ENCODE measurements around the gene FBXO46. TPM values are rescaled to one million over a fixed set of nuclear protein-coding genes. Genes with fewer than 3 reads are reported as not detected.
A peak's percentile ranks its signal among the peaks of the same experiment; 100 is the strongest.

FBXO46 gene
- total RNA-seq, 1 experiment from 2014 or later, result 43.9 TPM

DNA sequence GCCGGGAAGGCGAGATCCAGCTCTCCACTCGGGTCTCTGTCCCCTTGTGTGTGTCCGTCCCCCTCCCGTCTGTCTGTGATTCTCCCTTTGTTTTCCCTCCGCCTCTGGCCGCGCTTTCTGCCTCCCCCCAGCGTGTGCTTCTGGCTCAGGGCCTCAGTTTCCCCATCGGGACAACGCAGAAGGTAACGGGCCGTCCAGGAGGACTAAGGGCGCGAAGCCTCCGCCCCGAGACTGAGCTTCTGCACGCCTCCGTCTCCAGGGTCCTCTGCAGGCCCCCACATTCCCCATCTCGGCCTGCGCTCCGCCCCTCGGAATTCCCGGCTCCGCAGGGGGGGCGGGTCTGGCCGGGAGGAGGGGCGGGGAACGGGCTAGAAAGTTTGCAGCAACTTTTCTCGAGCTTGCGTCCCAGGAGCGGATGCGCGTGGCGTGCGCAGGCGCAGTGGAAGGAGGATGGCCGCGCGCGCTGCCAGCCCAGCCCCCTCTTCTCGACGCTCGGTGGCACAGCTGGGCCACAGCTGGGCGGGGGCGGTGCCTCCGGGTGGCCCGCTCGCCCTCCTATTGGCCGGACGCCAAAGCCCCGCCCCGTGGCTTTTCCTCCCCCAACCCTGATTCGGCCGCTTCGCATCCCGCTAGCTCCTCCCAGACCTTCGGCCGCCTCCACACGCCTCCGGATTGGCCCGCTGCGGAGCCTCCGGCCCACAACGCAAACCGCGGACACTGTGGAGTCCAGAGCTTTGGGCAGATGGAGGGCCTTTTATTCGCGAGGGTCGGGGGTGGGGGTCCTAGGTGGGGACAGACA, 38.5 kb upstream of the FBXO46 start, which contains the start of gene SIX5:
SIX5 (minus strand) TSS at position 269 of the 799 bp plus-strand sequence. CDS start 408 bp downstream, outside the sequence.
- Mint-ChIP-seq H3K4me1 (peaks cover 13 to 33% of the 10 kb centered on the region in 2 experiments), H3K4me3 (peak within 1 kb of the TSS; percentile 93 to 94), H3K27ac (peak within 1 kb of the TSS; percentile 98 to 100 (median 99)), H3K36me3 (ENCODE audit: insufficient read depth in 1 of 3, low read depth in 3 of 3) (peaks cover 2 to 18% (median 10%) of the 10 kb centered on the region in 3 experiments; a peak in 6 of 7 replicates), H3K27me3 (ENCODE audit: low read depth) (peaks cover 3% of the 10 kb centered on the region), H3K9me3 (no peaks in the 10 kb centered on the region; a peak in 1 of 5 replicates)
- Histone ChIP-seq H3K79me1 (ENCODE audit: insufficient read depth, low read depth, low read length, poor library complexity, severe bottlenecking) (no peaks in the 10 kb centered on the region), H2AK5ac (ENCODE audit: insufficient read length, low read length) (no peak within 1 kb of the TSS), H3K23ac (ENCODE audit: insufficient read length, low read depth, low read length) (no peak within 1 kb of the TSS), H3K9me3 (ENCODE audit: control insufficient read depth, low read depth, low read length) (no peaks in the 10 kb centered on the region), H3K56ac (ENCODE audit: insufficient read length, low read depth, low read length) (no peak within 1 kb of the TSS), H2AFZ (ENCODE audit: low read length) (no peak within 1 kb of the TSS), H2BK12ac (ENCODE audit: insufficient read length, low read depth, low read length) (no peak within 1 kb of the TSS), H2BK15ac (ENCODE audit: low read depth, low read length) (peak within 1 kb of the TSS; percentile 46; the same call in 1 of the 2 replicates), H2BK20ac (ENCODE audit: low read depth, low read length, poor library complexity, severe bottlenecking) (no peak within 1 kb of the TSS), H3T11ph (ENCODE audit: low read length) (no peak within 1 kb of the TSS), H3K4me1 (ENCODE audit: insufficient read depth, low read length) (peaks cover 3% of the 10 kb centered on the region; the same call in 1 of the 2 replicates), H4K8ac (replicated peaks; ENCODE audit: insufficient read length, low read depth, low read length) (no peak within 1 kb of the TSS), H3K4ac (ENCODE audit: low read depth, low read length) (no peak within 1 kb of the TSS; the same call in 1 of the 2 replicates), H3K18ac (ENCODE audit: insufficient read length, low read depth, low read length) (peak within 1 kb of the TSS; percentile 97), H3K79me2 (ENCODE audit: insufficient read depth, low read length) (no peaks in the 10 kb centered on the region), H3K4me2 (ENCODE audit: insufficient read depth, insufficient read length, low read length) (peak within 1 kb of the TSS; percentile 74), H4K5ac (ENCODE audit: insufficient read length, low read depth, low read length) (peak within 1 kb of the TSS; percentile 13), H4K20me1 (ENCODE audit: control insufficient read depth, insufficient read depth, insufficient read length) (no peaks in the 10 kb centered on the region), H2BK5ac (ENCODE audit: insufficient read length, low read length) (peak within 1 kb of the TSS; percentile 75), H3K23me2 (ENCODE audit: insufficient read length, low read depth, low read length, poor library complexity, severe bottlenecking) (peaks cover 20% of the 10 kb centered on the region), H2BK120ac (ENCODE audit: low read depth, low read length, poor library complexity, severe bottlenecking) (no peak within 1 kb of the TSS), H3K27ac (ENCODE audit: insufficient read length, low read depth, low read length) (peak within 1 kb of the TSS; percentile 83), H4K91ac (ENCODE audit: insufficient read length, low read depth, low read length) (no peak within 1 kb of the TSS), H3K14ac (ENCODE audit: insufficient read depth, low read length) (peak within 1 kb of the TSS; percentile 97), H3K9ac (ENCODE audit: extremely low read depth, insufficient read length, low read length) (peak within 1 kb of the TSS; percentile 82), H3K27me3 (ENCODE audit: insufficient read depth, low read length) (no peaks in the 10 kb centered on the region)
- peak; percentile 99 for DNase-seq
- no CpG with 5 or more reads among the region's 70 CpGs for WGBS (ENCODE audit: extremely low coverage, insufficient read length, low lambda C conversion rate)
- TF ChIP-seq, protein P1, sequence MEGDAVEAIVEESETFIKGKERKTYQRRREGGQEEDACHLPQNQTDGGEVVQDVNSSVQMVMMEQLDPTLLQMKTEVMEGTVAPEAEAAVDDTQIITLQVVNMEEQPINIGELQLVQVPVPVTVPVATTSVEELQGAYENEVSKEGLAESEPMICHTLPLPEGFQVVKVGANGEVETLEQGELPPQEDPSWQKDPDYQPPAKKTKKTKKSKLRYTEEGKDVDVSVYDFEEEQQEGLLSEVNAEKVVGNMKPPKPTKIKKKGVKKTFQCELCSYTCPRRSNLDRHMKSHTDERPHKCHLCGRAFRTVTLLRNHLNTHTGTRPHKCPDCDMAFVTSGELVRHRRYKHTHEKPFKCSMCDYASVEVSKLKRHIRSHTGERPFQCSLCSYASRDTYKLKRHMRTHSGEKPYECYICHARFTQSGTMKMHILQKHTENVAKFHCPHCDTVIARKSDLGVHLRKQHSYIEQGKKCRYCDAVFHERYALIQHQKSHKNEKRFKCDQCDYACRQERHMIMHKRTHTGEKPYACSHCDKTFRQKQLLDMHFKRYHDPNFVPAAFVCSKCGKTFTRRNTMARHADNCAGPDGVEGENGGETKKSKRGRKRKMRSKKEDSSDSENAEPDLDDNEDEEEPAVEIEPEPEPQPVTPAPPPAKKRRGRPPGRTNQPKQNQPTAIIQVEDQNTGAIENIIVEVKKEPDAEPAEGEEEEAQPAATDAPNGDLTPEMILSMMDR (conservative IDR thresholded peaks at IDR 0.05), result no peak
